Natural killer cell (primary cell): ENCODE data around the gene PPP1R3F. TPM values are rescaled to one million over a fixed set of nuclear protein-coding genes. Genes with fewer than 3 reads are reported as not detected.
"Not testable (repeated sequence)": the region's sequence is repeated elsewhere in the genome, so short reads cannot be mapped to it uniquely, and the experiment has no call there.

ENCODE experiments used
- ATAC-seq, 3 donors: fragments of 150-1000 bp in 2 of 3; fragments of 200-7000 bp in 1 of 3; cut with Tn5 transposase; 1 replicate in 1 of 3; 2 replicates in 2 of 3; pipeline ENCODE4 v1.10.0; 2021; ENCODE audit warnings: mild to moderate bottlenecking in 2 of 3, moderate library complexity in 2 of 3
- DNase-seq, 2 donors: peaks; one replicate each; pipeline versions ENCODE4 v3.0.0 to v3.0.0-alpha.2; 2013 to 2021; ENCODE audit warnings: mixed read lengths in 1 of 2
- H3K27ac ChIP-seq: one replicate; pipeline ENCODE4 v1.5.1; 2013; ENCODE audit warnings: mild to moderate bottlenecking, low read length
- H3K27me3 ChIP-seq: one replicate; pipeline ENCODE4 v1.6.1; 2013; ENCODE audit warnings: low read length; ENCODE audit not compliant: control insufficient read depth, insufficient read depth
- H3K36me3 ChIP-seq: one replicate; pipeline ENCODE4 v1.6.1; 2013; ENCODE audit warnings: low read length; ENCODE audit not compliant: control insufficient read depth, insufficient read depth
- H3K4me1 ChIP-seq: one replicate; pipeline ENCODE4 v1.6.1; 2013; ENCODE audit warnings: low read length; ENCODE audit not compliant: control insufficient read depth, insufficient read depth
- H3K4me3 ChIP-seq: one replicate; pipeline ENCODE4 v1.5.1; 2013; ENCODE audit warnings: low read length
- H3K9me3 ChIP-seq: one replicate; pipeline ENCODE4 v1.6.1; 2013; ENCODE audit warnings: low read length; ENCODE audit not compliant: control insufficient read depth, insufficient read depth
- H3K27ac Mint-ChIP-seq, 2 donors: one replicate each; pipeline ENCODE4 v1.8.0; 2022; ENCODE audit warnings: mild to moderate bottlenecking in 2 of 2, mixed read lengths in 2 of 2, moderate library complexity in 1 of 2
- H3K27me3 Mint-ChIP-seq, 2 donors: one replicate each; pipeline ENCODE4 v1.8.0; 2022; ENCODE audit warnings: low read depth in 2 of 2, mixed read lengths in 2 of 2
- H3K36me3 Mint-ChIP-seq: one replicate; pipeline ENCODE4 v1.8.0; 2022; ENCODE audit warnings: mixed read lengths
- H3K4me1 Mint-ChIP-seq, 2 donors: one replicate each; pipeline ENCODE4 v1.8.0; 2022; ENCODE audit warnings: mixed read lengths in 2 of 2
- H3K4me3 Mint-ChIP-seq: one replicate; pipeline ENCODE4 v1.8.0; 2022; ENCODE audit warnings: mild to moderate bottlenecking, moderate library complexity, mixed read lengths
- H3K9me3 Mint-ChIP-seq, 2 donors: one replicate each; pipeline ENCODE4 v1.8.0; 2022; ENCODE audit warnings: mixed read lengths in 2 of 2
- CTCF ChIP-seq: fragments of 200-600 bp; IDR thresholded peaks from one replicate; pipeline ENCODE4 v1.8.0; 2022; ENCODE audit warnings: antibody characterized with exemption
- WGBS: methylation state at CpG from one replicate; pipeline ENCODE4 v1.1.7; 2013; ENCODE audit warnings: missing lambda C conversion rate; ENCODE audit not compliant: insufficient coverage; 5-methylcytosine and 5-hydroxymethylcytosine counted together
- intact Hi-C: fragments of 100-400 bp; cut with micrococcal nuclease; formaldehyde crosslinking; loops from one replicate; pipeline ENCODE4 v1.14.2; 2022
- total RNA-seq, 4 donors: library from RNA; stranded (reverse); fragments of 120-200 nt in 1 of 4; gene quantifications; one replicate each; pipeline versions ENCODE4 v1.2.3 to v1.2.4, GENCODE V29; 2013 to 2022

PPP1R3F gene
- total RNA-seq, 3 donors from 2014 or later (not counting 1 experiment from before 2014, with no cell fraction given), result 2.9 to 4.3 (median 3.6) TPM

GRCh38 chrX:49303346-49303745, 33.8 kb downstream of the PPP1R3F start, which contains the start of gene GAGE10:
Gene GAGE10 (plus strand): TSS chrX:49303646. CDS start chrX:49304860, 1,214 bp downstream.
- peaks cover 2 to 51% of the 10 kb centered on the region in 2 donors for H3K27me3 Mint-ChIP-seq
- Histone ChIP-seq H3K4me1 (peaks cover 3% of the 10 kb centered on the region), H3K9me3 (no peaks in the 10 kb centered on the region), H3K27me3 (no peaks in the 10 kb centered on the region), H3K4me3 (no peak within 1 kb of the TSS), H3K27ac (no peak within 1 kb of the TSS), H3K36me3 (no peaks in the 10 kb centered on the region)
- intact Hi-C loops, result no loop called here
- H3K36me3 Mint-ChIP-seq, result no peaks in the 10 kb centered on the region
- ATAC-seq, result no peak
- H3K4me1 Mint-ChIP-seq, result peaks cover 2% of the 10 kb centered on the region in 2 donors
- TF ChIP-seq CTCF, result no peak
- no peak within 1 kb of the TSS for H3K27ac Mint-ChIP-seq
- 86% methylated on average over 15 of the region's 15 CpGs for WGBS
- no peak within 1 kb of the TSS for H3K4me3 Mint-ChIP-seq
- DNase-seq, result no peak
- no peaks in the 10 kb centered on the region for H3K9me3 Mint-ChIP-seq

- H3K36me3 Mint-ChIP-seq, ATAC-seq, H3K27me3 ChIP-seq, H3K9me3 ChIP-seq, DNase-seq, intact Hi-C loops, H3K36me3 ChIP-seq, H3K9me3 Mint-ChIP-seq, H3K27ac ChIP-seq, H3K4me3 ChIP-seq: not testable (repeated sequence)
- WGBS, result 92% methylated on average over 2 of the region's 2 CpGs
- H3K27me3 Mint-ChIP-seq, result peaks cover 2 to 39% of the 10 kb centered on the region in 2 donors
- H3K27ac Mint-ChIP-seq, result peak overlapping the region in 1 of 2 donors; percentile 92
- peaks cover 30% of the 10 kb centered on the region for H3K4me1 ChIP-seq
- peak overlapping the region; percentile 92 for H3K4me3 Mint-ChIP-seq
- H3K4me1 Mint-ChIP-seq, result peaks cover 23 to 24% of the 10 kb centered on the region in 2 donors
Measured at GRCh38 chrX:49307775-49308174, 38.2 kb downstream of the PPP1R3F start.

- intact Hi-C loops, result loop anchor here (1.0 kb wide), 1 partner anchor 39 kb away; the partner anchor contains the start of gene PPP1R3F
Measured at GRCh38 chrX:49308604-49309269, 39.1 kb downstream of the PPP1R3F start.

More at GRCh38 chrX:49308604-49309269, 39.1 kb downstream of the PPP1R3F start:
- no peaks in the 10 kb centered on the region for H3K9me3 Mint-ChIP-seq
- Histone ChIP-seq H3K27ac (peak overlapping the region; percentile 82), H3K36me3 (no peaks in the 10 kb centered on the region), H3K27me3 (no peaks in the 10 kb centered on the region), H3K9me3 (no peaks in the 10 kb centered on the region), H3K4me3 (peak overlapping the region; percentile 29), H3K4me1 (peaks cover 30% of the 10 kb centered on the region)
- H3K27ac Mint-ChIP-seq, result peak overlapping the region; percentile 92 to 94
- no peaks in the 10 kb centered on the region for H3K36me3 Mint-ChIP-seq
- peaks cover 23 to 24% of the 10 kb centered on the region in 2 donors for H3K4me1 Mint-ChIP-seq
- DNase-seq (peak in 1 of 2 donors; percentile 64), ATAC-seq (peak in 2 of 3 donors; percentile 44 to 51)
- H3K4me3 Mint-ChIP-seq, result peak overlapping the region; percentile 92
- H3K27me3 Mint-ChIP-seq, result peaks cover 0 to 29% of the 10 kb centered on the region in 2 donors
- 39% methylated on average over 15 of the region's 15 CpGs for WGBS
- no peak for TF ChIP-seq CTCF
